ENCODE data around the gene SERPINB12. TPM values are rescaled to one million over a fixed set of nuclear protein-coding genes. Genes with fewer than 3 reads are reported as not detected.
A peak's percentile ranks its signal among the peaks of the same experiment; 100 is the strongest.

SERPINB12 gene
- total RNA-seq, 1 donor from 2014 or later = not detected

DNA sequence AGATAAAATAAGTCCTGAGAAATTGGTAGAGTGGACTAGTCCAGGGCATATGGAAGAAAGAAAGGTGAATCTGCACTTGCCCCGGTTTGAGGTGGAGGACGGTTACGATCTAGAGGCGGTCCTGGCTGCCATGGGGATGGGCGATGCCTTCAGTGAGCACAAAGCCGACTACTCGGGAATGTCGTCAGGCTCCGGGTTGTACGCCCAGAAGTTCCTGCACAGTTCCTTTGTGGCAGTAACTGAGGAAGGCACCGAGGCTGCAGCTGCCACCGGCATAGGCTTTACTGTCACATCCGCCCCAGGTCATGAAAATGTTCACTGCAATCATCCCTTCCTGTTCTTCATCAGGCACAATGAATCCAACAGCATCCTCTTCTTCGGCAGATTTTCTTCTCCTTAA, 54.8 kb downstream of the SERPINB12 start:
- Histone ChIP-seq H3F3A (ENCODE audit: low read depth) (no peaks in the 10 kb centered on the region), H3K9ac (no peak overlapping the region), H3K27ac (no peak overlapping the region), H3K4me1 (no peaks in the 10 kb centered on the region), H3K27me3 (no peaks in the 10 kb centered on the region), H3K36me3 (no peaks in the 10 kb centered on the region), H3K4me2 (no peak overlapping the region), H4K20me1 (ENCODE audit: low read depth) (no peaks in the 10 kb centered on the region), H3K79me2 (ENCODE audit: low read depth) (no peaks in the 10 kb centered on the region), H2AFZ (replicated peaks) (peak overlapping the region; percentile 28), H3K4me3 (no peak overlapping the region), H3K9me3 (ENCODE audit: low read depth) (no peaks in the 10 kb centered on the region)
- Mint-ChIP-seq H3K27ac (no peak overlapping the region), H3K36me3 (no peaks in the 10 kb centered on the region), H3K4me1 (no peaks in the 10 kb centered on the region), H3K4me3 (no peak overlapping the region), H3K9me3 (no peaks in the 10 kb centered on the region), H3K27me3 (ENCODE audit: insufficient read depth, low read depth) (no peaks in the 10 kb centered on the region)
- TF ChIP-seq EZH2phosphoT487 (IDR thresholded peaks at IDR 0.05) = no peak
- no peak for TF ChIP-seq EZH2 (IDR thresholded peaks at IDR 0.05)
- TF ChIP-seq, protein P1, sequence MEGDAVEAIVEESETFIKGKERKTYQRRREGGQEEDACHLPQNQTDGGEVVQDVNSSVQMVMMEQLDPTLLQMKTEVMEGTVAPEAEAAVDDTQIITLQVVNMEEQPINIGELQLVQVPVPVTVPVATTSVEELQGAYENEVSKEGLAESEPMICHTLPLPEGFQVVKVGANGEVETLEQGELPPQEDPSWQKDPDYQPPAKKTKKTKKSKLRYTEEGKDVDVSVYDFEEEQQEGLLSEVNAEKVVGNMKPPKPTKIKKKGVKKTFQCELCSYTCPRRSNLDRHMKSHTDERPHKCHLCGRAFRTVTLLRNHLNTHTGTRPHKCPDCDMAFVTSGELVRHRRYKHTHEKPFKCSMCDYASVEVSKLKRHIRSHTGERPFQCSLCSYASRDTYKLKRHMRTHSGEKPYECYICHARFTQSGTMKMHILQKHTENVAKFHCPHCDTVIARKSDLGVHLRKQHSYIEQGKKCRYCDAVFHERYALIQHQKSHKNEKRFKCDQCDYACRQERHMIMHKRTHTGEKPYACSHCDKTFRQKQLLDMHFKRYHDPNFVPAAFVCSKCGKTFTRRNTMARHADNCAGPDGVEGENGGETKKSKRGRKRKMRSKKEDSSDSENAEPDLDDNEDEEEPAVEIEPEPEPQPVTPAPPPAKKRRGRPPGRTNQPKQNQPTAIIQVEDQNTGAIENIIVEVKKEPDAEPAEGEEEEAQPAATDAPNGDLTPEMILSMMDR (IDR thresholded peaks at IDR 0.05) = no peak
- no peak for DNase-seq (ENCODE audit: low spot score)

DNA sequence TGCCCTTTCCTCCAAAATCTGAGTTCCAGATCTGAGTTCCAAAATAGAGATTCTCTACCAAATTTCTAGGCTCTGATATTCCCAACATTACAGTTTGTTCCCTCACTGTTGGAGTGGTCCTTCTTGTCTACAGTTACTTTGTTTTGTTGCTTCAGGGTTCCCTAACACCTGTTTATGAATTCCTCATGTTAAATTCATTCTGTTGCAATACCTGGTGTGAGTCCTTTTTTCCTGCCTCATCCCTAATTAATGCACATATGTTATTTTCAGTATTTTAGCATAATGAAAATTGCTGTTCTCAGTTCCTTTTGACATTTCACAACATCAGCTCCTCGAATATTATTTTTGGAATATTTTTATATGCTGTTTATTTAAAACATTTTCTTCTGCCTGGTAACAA, 61.2 kb downstream of the SERPINB12 start:
- no peak overlapping the region for H3K27ac ChIP-seq
- no peak overlapping the region for H3K4me3 Mint-ChIP-seq
- H4K20me1 ChIP-seq (ENCODE audit: low read depth) = no peaks in the 10 kb centered on the region
- H3F3A ChIP-seq (ENCODE audit: low read depth) = no peaks in the 10 kb centered on the region
- H3K36me3 Mint-ChIP-seq = no peaks in the 10 kb centered on the region
- H3K4me3 ChIP-seq = no peak overlapping the region
- H3K4me1 ChIP-seq = no peaks in the 10 kb centered on the region
- no peaks in the 10 kb centered on the region for H3K4me1 Mint-ChIP-seq
- H3K4me2 ChIP-seq = no peak overlapping the region
- no peaks in the 10 kb centered on the region for H3K79me2 ChIP-seq (ENCODE audit: low read depth)
- H3K9me3 Mint-ChIP-seq = no peaks in the 10 kb centered on the region
- TF ChIP-seq EZH2 (IDR thresholded peaks at IDR 0.05) (no peak), EZH2phosphoT487 (IDR thresholded peaks at IDR 0.05) (no peak)
- TF ChIP-seq, protein P1 (IDR thresholded peaks at IDR 0.05) = no peak
- H3K27ac Mint-ChIP-seq = no peak overlapping the region
- H3K36me3 ChIP-seq = no peaks in the 10 kb centered on the region
- no peaks in the 10 kb centered on the region for H3K9me3 ChIP-seq (ENCODE audit: low read depth)
- no peak for DNase-seq (ENCODE audit: low spot score)
- no peaks in the 10 kb centered on the region for H3K27me3 ChIP-seq
- H3K9ac ChIP-seq = no peak overlapping the region
- no peak overlapping the region for H2AFZ ChIP-seq (replicated peaks)
- no peaks in the 10 kb centered on the region for H3K27me3 Mint-ChIP-seq (ENCODE audit: insufficient read depth, low read depth)

DNA sequence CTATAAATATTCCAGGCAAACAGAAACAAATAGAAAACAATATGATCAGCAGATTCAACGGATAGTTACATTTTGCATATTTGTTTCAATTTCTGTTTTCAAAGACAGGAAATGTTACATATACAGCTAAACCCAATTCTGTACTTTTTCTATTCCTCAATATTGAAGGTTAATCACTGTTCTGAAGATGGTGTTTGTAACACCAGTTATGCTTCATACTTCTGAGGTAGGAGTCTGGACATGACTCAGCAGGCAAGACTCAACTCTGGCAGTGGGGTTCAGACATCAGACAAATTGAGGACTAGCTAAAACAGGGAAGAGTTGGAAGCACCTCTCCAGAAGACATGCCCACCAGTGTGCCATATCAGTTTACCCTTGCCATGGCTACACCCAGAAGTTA, 61.6 kb downstream of the SERPINB12 start:
- no peak overlapping the region for H3K4me3 Mint-ChIP-seq
- H3K36me3 Mint-ChIP-seq = no peaks in the 10 kb centered on the region
- H3K27me3 Mint-ChIP-seq (ENCODE audit: insufficient read depth, low read depth) = no peaks in the 10 kb centered on the region
- DNase-seq (ENCODE audit: low spot score) = no peak
- TF ChIP-seq EZH2phosphoT487 (IDR thresholded peaks at IDR 0.05) (no peak), EZH2 (IDR thresholded peaks at IDR 0.05) (no peak)
- TF ChIP-seq, protein P1 (IDR thresholded peaks at IDR 0.05) = no peak
- Histone ChIP-seq H3K9ac (no peak overlapping the region), H4K20me1 (ENCODE audit: low read depth) (no peaks in the 10 kb centered on the region), H3K4me1 (no peaks in the 10 kb centered on the region), H3K27me3 (no peaks in the 10 kb centered on the region), H3K9me3 (ENCODE audit: low read depth) (no peaks in the 10 kb centered on the region), H2AFZ (replicated peaks) (no peak overlapping the region), H3K79me2 (ENCODE audit: low read depth) (no peaks in the 10 kb centered on the region), H3F3A (ENCODE audit: low read depth) (no peaks in the 10 kb centered on the region), H3K27ac (no peak overlapping the region), H3K4me2 (no peak overlapping the region), H3K36me3 (no peaks in the 10 kb centered on the region), H3K4me3 (no peak overlapping the region)
- no peaks in the 10 kb centered on the region for H3K9me3 Mint-ChIP-seq
- H3K4me1 Mint-ChIP-seq = no peaks in the 10 kb centered on the region
- H3K27ac Mint-ChIP-seq = no peak overlapping the region

Data from neural progenitor cell (in vitro differentiated cells).